Endothelial cell of umbilical vein (primary cell): ENCODE data around the gene PIK3CB. TPM values are rescaled to one million over a fixed set of nuclear protein-coding genes. Genes with fewer than 3 reads are reported as not detected.

ENCODE experiments used
- BruUV-seq: library from RNA; stranded (reverse); fragments of 400-500 nt; replicated peaks from 2 replicates; lab custom pipeline; 2021; lab: Mats Ljungman, UMichigan
- CTCF ChIA-PET: fragments of 300-600, 350-600 bp; sonication (Branson Sonifier 250); formaldehyde crosslinking; loops from one replicate; lab custom pipeline; 2021; ENCODE audit warnings: antibody characterized with exemption, inconsistent platforms; lab: Charles Lee
- POLR2A ChIA-PET: fragments of 300-600, 350-600 bp; sonication (Branson Sonifier 250); formaldehyde crosslinking; loops from one replicate; lab custom pipeline; 2021; ENCODE audit warnings: antibody characterized with exemption, inconsistent platforms; lab: Charles Lee
- DNase-seq: peaks from one replicate; pipeline ENCODE4 v3.0.0-alpha.2; 2011; ENCODE audit warnings: low read depth, low spot score
- FAIRE-seq: peaks from 2 replicates; lab custom pipeline; 2011; peaks lifted over from hg19 to GRCh38; lab: Jason Lieb, UNC
- H2AFZ ChIP-seq: 2 replicates; pipeline ENCODE4 v1.6.0; 2012; ENCODE audit warnings: low read depth, low read length, control low read depth, inconsistent platforms
- H3K27ac ChIP-seq: 2 replicates; pipeline ENCODE4 v1.5.1; 2011; ENCODE audit warnings: low read depth, mild to moderate bottlenecking, control low read depth, low read length, moderate library complexity; ENCODE audit not compliant: insufficient read depth
- H3K27me3 ChIP-seq, 2 experiments: 2 replicates each; pipeline versions ENCODE4 v1.6.0 to v1.6.1; 2011; ENCODE audit warnings: low read length in 2 of 2, mixed read lengths in 1 of 2; ENCODE audit not compliant: control insufficient read depth in 2 of 2, insufficient read depth in 2 of 2
- H3K36me3 ChIP-seq, 2 experiments: 2 replicates in 1 of 2; 3 replicates in 1 of 2; pipeline ENCODE4 v1.5.1; 2011; ENCODE audit warnings: low read length in 2 of 2, mild to moderate bottlenecking in 1 of 2, moderate library complexity in 1 of 2; ENCODE audit not compliant: control insufficient read depth in 2 of 2, insufficient read depth in 2 of 2; ENCODE audit errors: extremely low read depth in 1 of 2
- H3K4me1 ChIP-seq: 3 replicates; pipeline ENCODE4 v1.5.1; 2011; ENCODE audit warnings: mild to moderate bottlenecking, low read length; ENCODE audit not compliant: control insufficient read depth, insufficient read depth; ENCODE audit errors: extremely low read depth
- H3K4me2 ChIP-seq: 2 replicates; pipeline ENCODE4 v1.6.1; 2011; ENCODE audit warnings: low read length, control low read depth, mixed read lengths; ENCODE audit not compliant: insufficient read depth
- H3K4me3 ChIP-seq, 3 experiments: fragments of 200-600 bp in 1 of 3; sonication (generic), shearing (Covaris generic) in 1 of 3; replicated peaks in 1 of 3; 2 replicates each; pipeline ENCODE4 v1.5.1; 2011 to 2016; ENCODE audit warnings: control low read depth in 3 of 3, low read length in 3 of 3, mild to moderate bottlenecking in 2 of 3, inconsistent platforms in 1 of 3, low read depth in 1 of 3, moderate library complexity in 1 of 3; ENCODE audit not compliant: insufficient read depth in 1 of 3
- H3K79me2 ChIP-seq: 2 replicates; pipeline ENCODE4 v1.6.0; 2012; ENCODE audit warnings: low read length, inconsistent platforms; ENCODE audit not compliant: control insufficient read depth, insufficient read depth
- H3K9ac ChIP-seq: replicated peaks from 2 replicates; pipeline ENCODE3; 2011; ENCODE audit warnings: low read length, control low read depth; ENCODE audit not compliant: insufficient read depth; ENCODE audit errors: extremely low read depth
- H3K9me1 ChIP-seq: replicated peaks from 3 replicates; pipeline ENCODE4 v1.6.0; 2011; ENCODE audit warnings: mild to moderate bottlenecking, low read length; ENCODE audit not compliant: control insufficient read depth, insufficient read depth; ENCODE audit errors: extremely low read depth
- H3K9me3 ChIP-seq: replicated peaks from 2 replicates; pipeline ENCODE4 v1.5.1; 2012; ENCODE audit warnings: low read length, inconsistent platforms; ENCODE audit not compliant: control insufficient read depth, insufficient read depth
- H4K20me1 ChIP-seq: replicated peaks from 2 replicates; pipeline ENCODE3; 2011; ENCODE audit warnings: mild to moderate bottlenecking, low read length; ENCODE audit not compliant: control insufficient read depth, insufficient read depth; ENCODE audit errors: extremely low read depth
- CTCF ChIP-seq, 2 donors: IDR thresholded peaks; 1 replicate in 1 of 2; 2 replicates in 1 of 2; pipeline ENCODE4 v1.5.1; 2011; ENCODE audit warnings: low read length in 2 of 2, mild to moderate bottlenecking in 2 of 2, moderate library complexity in 2 of 2, control low read depth in 1 of 2, inconsistent platforms in 1 of 2, low read depth in 1 of 2; ENCODE audit not compliant: insufficient read depth in 1 of 2; ENCODE audit errors: extremely low read depth in 1 of 2
- EZH2 ChIP-seq: IDR thresholded peaks from 2 replicates; pipeline ENCODE4 v1.6.1; 2012; ENCODE audit warnings: borderline replicate concordance, low read depth, mild to moderate bottlenecking, moderate library complexity, low read length, inconsistent platforms; ENCODE audit not compliant: severe bottlenecking
- FOS ChIP-seq: IDR thresholded peaks from 2 replicates; pipeline ENCODE4 v1.6.1; 2011; ENCODE audit warnings: mild to moderate bottlenecking, low read length, moderate library complexity, borderline replicate concordance; ENCODE audit not compliant: insufficient read depth
- GATA2 ChIP-seq: IDR thresholded peaks from 2 replicates; pipeline ENCODE4 v1.7.0; 2011; ENCODE audit warnings: low read depth, mild to moderate bottlenecking, moderate library complexity, mixed read lengths, low read length; ENCODE audit not compliant: insufficient read length, insufficient read depth
- JUN ChIP-seq: IDR thresholded peaks from 2 replicates; pipeline ENCODE4 v1.6.1; 2011; ENCODE audit warnings: borderline replicate concordance, low read depth; ENCODE audit not compliant: insufficient read length, insufficient read depth
- MYC ChIP-seq: IDR thresholded peaks from one replicate; pipeline ENCODE4 v1.6.1; 2011; ENCODE audit warnings: mild to moderate bottlenecking, low read depth, low read length
- POLR2A ChIP-seq: IDR thresholded peaks from 2 replicates; pipeline ENCODE4 v1.6.1; 2012; ENCODE audit warnings: low read depth, mild to moderate bottlenecking, control low read depth, low read length
- POLR2AphosphoS5 ChIP-seq: IDR thresholded peaks from 2 replicates; pipeline ENCODE4 v1.6.1; 2012; ENCODE audit warnings: low read depth, mild to moderate bottlenecking, control low read depth, low read length, moderate library complexity; ENCODE audit not compliant: insufficient read depth
- dilution Hi-C: fragments of 300-500 bp; cut with MboI; formaldehyde crosslinking; loops from one replicate; pipeline ENCODE4 v1.15.0; 2019; ENCODE audit warnings: low sequenced_read_pairs; ENCODE audit not compliant: extremely low pct_ligation_motif_present
- intact Hi-C: fragments of 100-400 bp; cut with micrococcal nuclease; formaldehyde crosslinking; loops from one replicate; pipeline ENCODE4 v1.10.0; 2022
- polyA plus RNA-seq, 4 experiments: library from polyadenylated mRNA; depleted of rRNA in 3 of 4; stranded (reverse) in 3 of 4; unstranded in 1 of 4; fragments of >200 nt; gene quantifications; 2 replicates each; pipeline versions ENCODE4 v1.2.1 to v1.2.3, GENCODE V29; 2011 to 2012; ENCODE audit warnings: missing spikeins in 1 of 4
- total RNA-seq: library from RNA; stranded (reverse); gene quantifications from 2 replicates; pipeline ENCODE4 v1.2.3, GENCODE V29; 2021
- TF ChIP-seq, protein P1 (sequence below): IDR thresholded peaks from 2 replicates; pipeline ENCODE4 v1.6.1; 2011; ENCODE audit not compliant: insufficient read depth, insufficient read length

Gene PIK3CB
- total and polyA plus RNA-seq, 2 donors (not counting 3 experiments of a cell fraction or from before 2014, with no cell fraction given): 9.0 to 29.8 TPM

- H3K79me2 ChIP-seq: peaks cover 3% of the 10 kb centered on the region
- no peak overlapping the region for H2AFZ ChIP-seq
- dilution Hi-C loops: no loop called here
- H3K9me3 ChIP-seq: no peaks in the 10 kb centered on the region
- no peaks in the 10 kb centered on the region for H4K20me1 ChIP-seq
- FAIRE-seq: no peak
- no peak overlapping the region for H3K4me3 ChIP-seq
- no peak overlapping the region for H3K9ac ChIP-seq
- TF ChIP-seq JUN (no peak), GATA2 (no peak), POLR2A (no peak), MYC (no peak), CTCF (IDR thresholded peaks at IDR 0.05; ENCODE audit: extremely low read depth in 1 of 2, insufficient read depth in 1 of 2, low read depth in 1 of 2, low read length in 2 of 2) (no peak), EZH2 (no peak), FOS (no peak), POLR2AphosphoS5 (no peak)
- TF ChIP-seq, protein P1, sequence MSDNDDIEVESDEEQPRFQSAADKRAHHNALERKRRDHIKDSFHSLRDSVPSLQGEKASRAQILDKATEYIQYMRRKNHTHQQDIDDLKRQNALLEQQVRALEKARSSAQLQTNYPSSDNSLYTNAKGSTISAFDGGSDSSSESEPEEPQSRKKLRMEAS: no peak
- BruUV-seq: no TSS peak
- H3K36me3 ChIP-seq: peaks cover 0 to 5% of the 10 kb centered on the region in 2 experiments
- H3K27me3 ChIP-seq: no peaks in the 10 kb centered on the region
- ChIA-PET POLR2A (no interaction called here), CTCF (interaction anchor here (1.1 kb wide), 2 partner anchors 18 to 147 kb away, joined by 4 read pairs; no protein-coding TSS in a partner anchor)
- intact Hi-C loops: no loop called here
- no peak overlapping the region for H3K27ac ChIP-seq
- no peak overlapping the region for H3K4me2 ChIP-seq
- H3K4me1 ChIP-seq: peaks cover 6% of the 10 kb centered on the region
- H3K9me1 ChIP-seq: no peaks in the 10 kb centered on the region
- DNase-seq: no peak
Measured at GRCh38 chr3:138768125-138768524, 66.6 kb downstream of the PIK3CB start.
